Measurements from ENCODE around the gene NPVF. TPM values are rescaled to one million over a fixed set of nuclear protein-coding genes. Genes with fewer than 3 reads are reported as not detected.

Gene NPVF
- total and polyA plus RNA-seq, 2 of the 4 experiments (the other 2 are of a cell fraction), result not detected

DNA sequence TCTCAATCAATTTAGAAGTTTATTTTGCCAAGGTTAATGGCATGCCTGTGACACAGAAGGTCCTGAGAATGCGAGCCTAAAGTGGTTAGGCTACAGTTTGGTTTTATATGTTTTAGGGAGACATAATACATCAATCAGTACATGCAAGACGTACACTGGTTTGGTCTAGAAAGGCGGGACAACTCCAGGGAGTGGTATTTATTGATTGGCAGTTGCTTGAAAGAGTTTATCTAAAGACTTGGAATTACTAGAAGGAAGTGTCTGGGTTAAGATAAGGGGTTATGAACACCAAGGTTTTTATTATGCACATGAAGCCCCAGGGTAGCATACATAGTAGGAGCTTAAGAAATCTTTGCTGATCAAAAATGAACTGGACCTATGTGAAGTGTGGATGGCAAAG is 21.5 kb downstream of the NPVF start:
- dilution Hi-C loops (cut with HindIII; ENCODE audit: low sequenced_read_pairs, unreplicated experiment) (no loop called here), intact Hi-C loops (cut with micrococcal nuclease) (no loop called here), in situ Hi-C loops (cut with MboI; ENCODE audit: low sequenced_read_pairs) (no loop called here)
- no peak for ATAC-seq (ENCODE audit: low read depth)
- Histone ChIP-seq H2AK9ac (replicated peaks; ENCODE audit: low read depth, low read length, poor library complexity) (no peak overlapping the region), H3K23ac (ENCODE audit: low read depth, low read length) (no peak overlapping the region), H2AFZ (replicated peaks; ENCODE audit: low read length, poor library complexity) (no peak overlapping the region), H3K4me2 (ENCODE audit: low read depth, low read length) (no peak overlapping the region), H3K9ac (ENCODE audit: low read depth, low read length) (no peak overlapping the region), H4K8ac (ENCODE audit: low read depth in 2 of 2, low read length in 2 of 2) (no peak overlapping the region), H2BK20ac (ENCODE audit: low read depth, low read length) (no peak overlapping the region), H3K36me3 (ENCODE audit: control insufficient read depth, insufficient read depth, low read length) (no peaks in the 10 kb centered on the region), H2BK120ac (ENCODE audit: low read depth, low read length) (no peak overlapping the region), H4K91ac (ENCODE audit: insufficient read depth, low read depth, low read length) (no peak overlapping the region), H2AK5ac (ENCODE audit: low read depth, low read length) (no peak overlapping the region), H3K9me1 (ENCODE audit: insufficient read depth, low read length) (no peaks in the 10 kb centered on the region), H3K56ac (ENCODE audit: extremely low read depth, insufficient read depth, low read length) (no peak overlapping the region), H3K27me3 (ENCODE audit: control insufficient read depth, insufficient read depth, low read length) (peaks cover 3% of the 10 kb centered on the region; the same call in 1 of the 2 replicates), H4K20me1 (ENCODE audit: insufficient read depth, low read length) (no peaks in the 10 kb centered on the region), H3K4ac (ENCODE audit: low read depth, low read length) (no peak overlapping the region), H3K9me3 (ENCODE audit: control insufficient read depth, insufficient read depth, low read length) (no peaks in the 10 kb centered on the region), H2BK15ac (ENCODE audit: low read depth, low read length) (no peak overlapping the region), H2BK5ac (ENCODE audit: low read depth, low read length, poor library complexity, severe bottlenecking) (no peak overlapping the region), H3K79me1 (ENCODE audit: low read depth in 1 of 2, low read length in 2 of 2) (no peaks in the 10 kb centered on the region), H3K4me1 (ENCODE audit: control insufficient read depth, insufficient read depth, low read length) (no peaks in the 10 kb centered on the region), H4K5ac (ENCODE audit: low read depth, low read length) (no peak overlapping the region), H3K14ac (replicated peaks; ENCODE audit: low read depth, low read length) (no peak overlapping the region), H3K18ac (ENCODE audit: low read depth, low read length) (no peak overlapping the region), H3K4me3 (ENCODE audit: insufficient read depth, low read depth, low read length) (no peak overlapping the region), H3K27ac (ENCODE audit: insufficient read depth, low read length) (no peak overlapping the region)
- TF ChIP-seq CEBPB (IDR thresholded peaks at IDR 0.05; ENCODE audit: low read depth, low read length) (no peak), SMC3 (IDR thresholded peaks at IDR 0.05; ENCODE audit: low read depth, low read length) (no peak), FOS (IDR thresholded peaks at IDR 0.05; ENCODE audit: low read depth, low read length) (no peak), MAFK (IDR thresholded peaks at IDR 0.05; ENCODE audit: low read depth, low read length) (no peak), RCOR1 (IDR thresholded peaks at IDR 0.05; ENCODE audit: insufficient replicate concordance, low read length) (no peak), CHD1 (IDR thresholded peaks at IDR 0.05; ENCODE audit: low read depth, low read length) (no peak), RFX5 (IDR thresholded peaks at IDR 0.05; ENCODE audit: low read depth, low read length) (no peak), RAD21 (IDR thresholded peaks at IDR 0.05; ENCODE audit: low read length) (no peak), MXI1 (IDR thresholded peaks at IDR 0.05; ENCODE audit: borderline replicate concordance, low read depth, low read length) (no peak), NFE2L2 (IDR thresholded peaks at IDR 0.05; ENCODE audit: low read depth, low read length) (no peak)
- TF ChIP-seq, protein P1, sequence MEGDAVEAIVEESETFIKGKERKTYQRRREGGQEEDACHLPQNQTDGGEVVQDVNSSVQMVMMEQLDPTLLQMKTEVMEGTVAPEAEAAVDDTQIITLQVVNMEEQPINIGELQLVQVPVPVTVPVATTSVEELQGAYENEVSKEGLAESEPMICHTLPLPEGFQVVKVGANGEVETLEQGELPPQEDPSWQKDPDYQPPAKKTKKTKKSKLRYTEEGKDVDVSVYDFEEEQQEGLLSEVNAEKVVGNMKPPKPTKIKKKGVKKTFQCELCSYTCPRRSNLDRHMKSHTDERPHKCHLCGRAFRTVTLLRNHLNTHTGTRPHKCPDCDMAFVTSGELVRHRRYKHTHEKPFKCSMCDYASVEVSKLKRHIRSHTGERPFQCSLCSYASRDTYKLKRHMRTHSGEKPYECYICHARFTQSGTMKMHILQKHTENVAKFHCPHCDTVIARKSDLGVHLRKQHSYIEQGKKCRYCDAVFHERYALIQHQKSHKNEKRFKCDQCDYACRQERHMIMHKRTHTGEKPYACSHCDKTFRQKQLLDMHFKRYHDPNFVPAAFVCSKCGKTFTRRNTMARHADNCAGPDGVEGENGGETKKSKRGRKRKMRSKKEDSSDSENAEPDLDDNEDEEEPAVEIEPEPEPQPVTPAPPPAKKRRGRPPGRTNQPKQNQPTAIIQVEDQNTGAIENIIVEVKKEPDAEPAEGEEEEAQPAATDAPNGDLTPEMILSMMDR (conservative IDR thresholded peaks at IDR 0.05; ENCODE audit: low read depth, low read length), result no peak
- WGBS, 2 experiments (ENCODE audit: extremely low coverage in 2 of 2, insufficient read length in 1 of 2), result no CpG with 5 or more reads among the region's 3 CpGs
- no peak for DNase-seq
- CTCF ChIA-PET, result no interaction called here
- BruUV-seq (replicated peaks), result no TSS peak
- POLR2A ChIA-PET (ENCODE audit: unreplicated experiment), result no interaction called here

All from IMR-90 (cell line).